H1 (cell line): ENCODE measurements around the gene CROCC2. TPM values are rescaled to one million over a fixed set of nuclear protein-coding genes. Genes with fewer than 3 reads are reported as not detected.

ENCODE experiments used
- CTCF ChIA-PET: fragments of 300-600 bp; sonication (Branson Sonifier 250); formaldehyde crosslinking; loops from one replicate; lab custom pipeline; 2021; ENCODE audit not compliant: partially characterized antibody; lab: Charles Lee
- POLR2A ChIA-PET: fragments of 300-600 bp; sonication (Branson Sonifier 250); formaldehyde crosslinking; loops from one replicate; lab custom pipeline; 2021; ENCODE audit warnings: inconsistent platforms; ENCODE audit not compliant: partially characterized antibody; lab: Charles Lee
- DNase-seq, 2 experiments: peaks; one replicate each; pipeline versions ENCODE4 v3.0.0 to v3.0.0-alpha.2; 2010 to 2022; ENCODE audit warnings: low spot score in 2 of 2, low read depth in 1 of 2, mixed read lengths in 1 of 2
- FAIRE-seq: peaks from 2 replicates; lab custom pipeline; 2011; peaks lifted over from hg19 to GRCh38; lab: Jason Lieb, UNC
- H2AFZ ChIP-seq: 2 replicates; pipeline ENCODE4 v1.8.1; 2012; ENCODE audit warnings: low read length, inconsistent platforms
- H2AK5ac ChIP-seq: 2 replicates; pipeline ENCODE4 v1.6.1; 2013; ENCODE audit warnings: low read depth, low read length
- H2BK120ac ChIP-seq: replicated peaks from 2 replicates; pipeline ENCODE3; 2013; ENCODE audit warnings: low read depth, low read length, inconsistent platforms
- H2BK12ac ChIP-seq: 2 replicates; pipeline ENCODE4 v1.6.1; 2013; ENCODE audit warnings: low read depth, low read length
- H2BK15ac ChIP-seq: 2 replicates; pipeline ENCODE4 v1.6.1; 2013; ENCODE audit warnings: low read length
- H2BK20ac ChIP-seq: 2 replicates; pipeline ENCODE4 v1.6.1; 2013; ENCODE audit warnings: low read length
- H2BK5ac ChIP-seq: 2 replicates; pipeline ENCODE4 v1.6.1; 2013; ENCODE audit warnings: low read depth, low read length
- H3K14ac ChIP-seq: 2 replicates; pipeline ENCODE4 v1.6.1; 2013; ENCODE audit warnings: inconsistent platforms; ENCODE audit not compliant: insufficient read length
- H3K18ac ChIP-seq: 2 replicates; pipeline ENCODE4 v1.6.1; 2013; ENCODE audit warnings: low read length; ENCODE audit errors: extremely low read depth
- H3K23ac ChIP-seq: 2 replicates; pipeline ENCODE4 v1.6.1; 2013; ENCODE audit warnings: inconsistent platforms; ENCODE audit not compliant: insufficient read length
- H3K23me2 ChIP-seq: 2 replicates; pipeline ENCODE4 v1.6.1; 2013; ENCODE audit warnings: low read depth, low read length
- H3K27ac ChIP-seq: 2 replicates; pipeline ENCODE4 v1.6.1; 2011; ENCODE audit warnings: low read depth, low read length, inconsistent platforms
- H3K27me3 ChIP-seq, 4 experiments: replicated peaks in 1 of 4; 1 replicate in 1 of 4; 2 replicates in 3 of 4; pipeline versions ENCODE4 v1.6.1 to v1.8.1; 2011 to 2013; ENCODE audit warnings: low read length in 3 of 4, mild to moderate bottlenecking in 3 of 4, inconsistent platforms in 2 of 4, mixed read lengths in 2 of 4, moderate library complexity in 1 of 4; ENCODE audit not compliant: control insufficient read depth in 3 of 4, insufficient read depth in 3 of 4; ENCODE audit errors: extremely low read depth in 1 of 4
- H3K36me3 ChIP-seq, 4 experiments: 2 replicates each; pipeline versions ENCODE4 v1.6.1 to v1.8.1; 2011 to 2013; ENCODE audit warnings: mild to moderate bottlenecking in 4 of 4, low read length in 3 of 4, moderate library complexity in 2 of 4, control low read depth in 1 of 4, inconsistent platforms in 1 of 4; ENCODE audit not compliant: insufficient read depth in 4 of 4, control insufficient read depth in 2 of 4
- H3K4ac ChIP-seq: replicated peaks from 2 replicates; pipeline ENCODE3; 2013; ENCODE audit warnings: low read length, low read depth, mixed read lengths, inconsistent platforms; ENCODE audit not compliant: insufficient read length
- H3K4me1 ChIP-seq, 4 experiments: replicated peaks in 1 of 4; 1 replicate in 1 of 4; 2 replicates in 3 of 4; pipeline versions ENCODE4 v1.6.1 to v1.8.1; 2011 to 2013; ENCODE audit warnings: low read length in 3 of 4, inconsistent platforms in 2 of 4, mixed read lengths in 1 of 4; ENCODE audit not compliant: insufficient read depth in 4 of 4, control insufficient read depth in 3 of 4
- H3K4me2 ChIP-seq, 2 experiments: 2 replicates each; pipeline versions ENCODE4 v1.6.1 to v1.8.1; 2011 to 2013; ENCODE audit warnings: low read depth in 2 of 2, low read length in 2 of 2, control low read depth in 1 of 2, inconsistent platforms in 1 of 2, mild to moderate bottlenecking in 1 of 2; ENCODE audit not compliant: insufficient read depth in 1 of 2
- H3K4me3 ChIP-seq, 4 experiments: fragments of 200-600, 300-600 bp in 1 of 4; sonication (generic), shearing (Covaris generic), sonication (Bioruptor Twin) in 1 of 4; 2 replicates each; pipeline versions ENCODE4 v1.5.1 to v1.8.1; 2011 to 2016; ENCODE audit warnings: low read length in 4 of 4, low read depth in 3 of 4, control low read depth in 2 of 4, inconsistent platforms in 2 of 4, mild to moderate bottlenecking in 2 of 4, mixed read lengths in 1 of 4, moderate library complexity in 1 of 4; ENCODE audit not compliant: insufficient read depth in 2 of 4; ENCODE audit errors: extremely low read depth in 1 of 4
- H3K56ac ChIP-seq: replicated peaks from 2 replicates; pipeline ENCODE3; 2013; ENCODE audit warnings: low read depth, mild to moderate bottlenecking, mixed read lengths, low read length, inconsistent platforms; ENCODE audit not compliant: insufficient read length
- H3K79me1 ChIP-seq: 2 replicates; pipeline ENCODE4 v1.6.1; 2013; ENCODE audit warnings: low read depth, low read length, control low read depth
- H3K79me2 ChIP-seq, 2 experiments: 2 replicates each; pipeline versions ENCODE4 v1.6.1 to v1.8.1; 2012 to 2013; ENCODE audit warnings: low read length in 2 of 2, mild to moderate bottlenecking in 2 of 2, inconsistent platforms in 1 of 2; ENCODE audit not compliant: insufficient read depth in 2 of 2, control insufficient read depth in 1 of 2
- H3K9ac ChIP-seq, 4 experiments: replicated peaks in 1 of 4; 1 replicate in 1 of 4; 2 replicates in 3 of 4; pipeline versions ENCODE4 v1.6.1 to v1.8.1; 2011 to 2013; ENCODE audit warnings: low read depth in 3 of 4, low read length in 3 of 4, control low read depth in 2 of 4, mild to moderate bottlenecking in 2 of 4, moderate library complexity in 2 of 4, inconsistent platforms in 1 of 4; ENCODE audit errors: extremely low read depth in 1 of 4
- H3K9me3 ChIP-seq, 2 experiments: 2 replicates each; pipeline versions ENCODE4 v1.6.1 to v1.8.1; 2012 to 2013; ENCODE audit warnings: mild to moderate bottlenecking in 2 of 2, moderate library complexity in 2 of 2, control low read depth in 1 of 2, inconsistent platforms in 1 of 2, low read depth in 1 of 2, low read length in 1 of 2, mixed read lengths in 1 of 2; ENCODE audit not compliant: insufficient read depth in 2 of 2
- H4K20me1 ChIP-seq, 2 experiments: replicated peaks in 1 of 2; 2 replicates each; pipeline versions ENCODE3 to v1.8.1; 2011 to 2013; ENCODE audit warnings: inconsistent platforms in 2 of 2, low read length in 2 of 2, mild to moderate bottlenecking in 1 of 2; ENCODE audit not compliant: insufficient read depth in 2 of 2, control insufficient read depth in 1 of 2
- H4K5ac ChIP-seq: 2 replicates; pipeline ENCODE4 v1.6.1; 2013; ENCODE audit warnings: low read length, low read depth, mixed read lengths, inconsistent platforms; ENCODE audit not compliant: insufficient read length
- H4K8ac ChIP-seq: 2 replicates; pipeline ENCODE4 v1.8.0; 2013; ENCODE audit warnings: mild to moderate bottlenecking, moderate library complexity, low read length, inconsistent platforms; ENCODE audit not compliant: insufficient read depth; ENCODE audit errors: extremely low read depth
- H4K91ac ChIP-seq: replicated peaks from 2 replicates; pipeline ENCODE3; 2013; ENCODE audit warnings: low read length, mixed read lengths, inconsistent platforms; ENCODE audit not compliant: insufficient read length
- GTF2F1 ChIP-seq: IDR thresholded peaks from 2 replicates; pipeline ENCODE4 v1.6.1; 2012; ENCODE audit warnings: low read depth, low read length, improper control_type of control experiment, borderline replicate concordance
- RFX5 ChIP-seq: IDR thresholded peaks from 2 replicates; pipeline ENCODE4 v1.6.1; 2011; ENCODE audit warnings: low read depth, low read length, improper control_type of control experiment, borderline replicate concordance
- SIX5 ChIP-seq: IDR thresholded peaks from 2 replicates; pipeline ENCODE4 v1.6.1; 2011; ENCODE audit warnings: mild to moderate bottlenecking, low read depth, low read length
- SP1 ChIP-seq: IDR thresholded peaks from 2 replicates; pipeline ENCODE4 v1.6.1; 2011; ENCODE audit warnings: low read depth, low read length
- SUZ12 ChIP-seq: fragments of 200-600 bp; sonication (generic); IDR thresholded peaks from 2 replicates; pipeline ENCODE4 v1.6.1; 2012; ENCODE audit warnings: mild to moderate bottlenecking, inconsistent platforms, low read length, moderate library complexity, mixed read lengths
- TBP ChIP-seq: IDR thresholded peaks from 2 replicates; pipeline ENCODE4 v1.6.1; 2011; ENCODE audit warnings: low read depth, low read length, improper control_type of control experiment
- WGBS, 2 experiments: shearing (Covaris generic) in 1 of 2; methylation state at CpG; one replicate each; pipeline versions ENCODE4 v1.1.6 to v1.1.7; 2013 to 2015; ENCODE audit warnings: low lambda C conversion rate in 2 of 2, mixed read lengths in 2 of 2, inconsistent platforms in 1 of 2, low coverage in 1 of 2, missing lambda C conversion rate in 1 of 2; ENCODE audit not compliant: insufficient replicate concordance in 2 of 2, insufficient coverage in 1 of 2, insufficient read length in 1 of 2; ENCODE audit errors: extremely low coverage in 1 of 2, missing lambda C conversion rate in 1 of 2; 5-methylcytosine and 5-hydroxymethylcytosine counted together
- polyA plus RNA-seq, 7 experiments: library from polyadenylated mRNA; depleted of rRNA in 3 of 7; stranded (reverse) in 5 of 7; unstranded in 2 of 7; fragments of >200 nt in 5 of 7; fragments of 200-250 nt in 2 of 7; gene quantifications; 1 replicate in 5 of 7; 2 replicates in 1 of 7; 4 replicates in 1 of 7; pipeline versions ENCODE4 v1.2.1 to v1.2.3, GENCODE V29; 2011 to 2013; ENCODE audit warnings: missing spikeins in 2 of 7, mixed read lengths in 2 of 7
- total RNA-seq: library from RNA; stranded (reverse); fragmentation: NEBNext Ultra II Directional; extraction: Animal tissue kit (Norgen Biotek cat#: 25700); gene quantifications from 2 replicates; pipeline ENCODE4 v1.2.1, GENCODE V29; 2021

The CROCC2 gene
- total and polyA plus RNA-seq, 2 of the 8 experiments (the other 6 are each of a cell fraction or from before 2014, with no cell fraction given): not detected

- Histone ChIP-seq H3K79me1 (no peaks in the 10 kb centered on the region), H3K9ac (no peak overlapping the region), H2AK5ac (no peak overlapping the region), H3K56ac (no peak overlapping the region), H3K36me3 (no peaks in the 10 kb centered on the region), H4K5ac (no peak overlapping the region), H3K23me2 (peaks cover 2% of the 10 kb centered on the region; the same call in 1 of the 2 replicates), H2BK5ac (no peak overlapping the region), H2AFZ (no peak overlapping the region), H3K79me2 (no peaks in the 10 kb centered on the region), H4K91ac (no peak overlapping the region), H3K18ac (no peak overlapping the region), H2BK15ac (no peak overlapping the region), H3K14ac (no peak overlapping the region), H3K4me3 (no peak overlapping the region), H4K8ac (no peak overlapping the region), H2BK12ac (no peak overlapping the region), H3K4ac (no peak overlapping the region), H3K9me3 (peaks cover 0 to 2% of the 10 kb centered on the region in 2 experiments; a peak in 1 of 4 replicates), H3K23ac (no peak overlapping the region), H4K20me1 (peaks cover 0 to 2% of the 10 kb centered on the region in 2 experiments), H3K4me2 (no peak overlapping the region), H2BK120ac (no peak overlapping the region), H3K27me3 (peaks cover 1 to 6% (median 2%) of the 10 kb centered on the region in 4 experiments; a peak in 6 of 7 replicates), H2BK20ac (no peak overlapping the region), H3K27ac (no peak overlapping the region), H3K4me1 (peaks cover 0 to 4% (median 1%) of the 10 kb centered on the region in 4 experiments; a peak in 4 of 7 replicates)
- POLR2A ChIA-PET: interaction anchor here (0.9 kb wide), 1 partner anchor 158 kb away, joined by 3 read pairs; no protein-coding TSS in a partner anchor
- no peak for FAIRE-seq
- WGBS, 2 experiments: 86% methylated on average over 13 of the region's 16 CpGs; no CpG with 5 or more reads in 1 of the 2 experiments
- CTCF ChIA-PET: interaction anchor here (1.5 to 2.4 kb wide), 2 partner anchors 11 to 84 kb away, joined by 3 to 14 read pairs; no protein-coding TSS in a partner anchor
- peak in 1 of 2 experiments; percentile 37 for DNase-seq
- TF ChIP-seq TBP: no peak
- TF ChIP-seq GTF2F1: no peak
- no peak for TF ChIP-seq SUZ12
- no peak for TF ChIP-seq RFX5
- TF ChIP-seq SP1: no peak
- no peak for TF ChIP-seq SIX5
These were observed 88.2 kb downstream of the CROCC2 start for GRCh38 chr2:240994171-240994896.
